Neural progenitor cell (in vitro differentiated cells): ENCODE results near the gene SIX3.

ENCODE experiments used
- EZH2 ChIP-seq: fragments of 200-600 bp; sonication (generic); IDR thresholded peaks from 2 replicates; pipeline ENCODE4 v1.6.1; 2017; ENCODE audit warnings: antibody characterized with exemption, mild to moderate bottlenecking, moderate library complexity
- EZH2phosphoT487 ChIP-seq: fragments of 200-600 bp; sonication (generic); IDR thresholded peaks from 2 replicates; pipeline ENCODE4 v1.6.1; 2017; ENCODE audit warnings: antibody characterized with exemption
- TF ChIP-seq, protein P1 (sequence below): fragments of 200-600 bp; sonication (generic); IDR thresholded peaks from 2 replicates; pipeline ENCODE4 v1.5.1; 2017; ENCODE audit warnings: antibody characterized with exemption, mild to moderate bottlenecking

DNA sequence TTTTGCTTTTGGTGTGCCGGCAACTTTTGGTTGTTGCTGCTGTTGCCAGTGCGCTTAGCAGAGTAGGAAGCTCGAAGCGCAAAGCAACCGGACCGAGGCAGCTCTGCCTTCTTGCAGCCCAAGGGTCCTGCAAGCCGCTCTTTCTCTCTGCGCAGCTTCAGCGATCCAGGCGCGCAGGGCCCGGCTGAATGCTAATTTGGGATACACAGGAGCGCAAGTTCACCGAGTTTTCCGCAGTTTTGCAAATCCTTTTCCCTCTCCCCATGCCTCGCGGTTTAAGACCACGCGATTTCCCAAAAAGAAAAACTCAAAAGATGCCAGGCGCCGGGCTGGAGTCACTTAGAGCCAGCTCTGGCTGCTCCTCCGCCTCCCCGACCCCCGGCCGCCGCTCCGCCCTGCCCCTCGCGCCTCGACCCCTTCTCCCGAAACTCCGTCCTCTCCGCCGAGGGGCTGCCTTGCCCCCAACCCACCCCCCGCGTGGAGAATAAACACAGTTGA, 13.5 kb upstream of the SIX3 start:
- TF ChIP-seq, protein P1, sequence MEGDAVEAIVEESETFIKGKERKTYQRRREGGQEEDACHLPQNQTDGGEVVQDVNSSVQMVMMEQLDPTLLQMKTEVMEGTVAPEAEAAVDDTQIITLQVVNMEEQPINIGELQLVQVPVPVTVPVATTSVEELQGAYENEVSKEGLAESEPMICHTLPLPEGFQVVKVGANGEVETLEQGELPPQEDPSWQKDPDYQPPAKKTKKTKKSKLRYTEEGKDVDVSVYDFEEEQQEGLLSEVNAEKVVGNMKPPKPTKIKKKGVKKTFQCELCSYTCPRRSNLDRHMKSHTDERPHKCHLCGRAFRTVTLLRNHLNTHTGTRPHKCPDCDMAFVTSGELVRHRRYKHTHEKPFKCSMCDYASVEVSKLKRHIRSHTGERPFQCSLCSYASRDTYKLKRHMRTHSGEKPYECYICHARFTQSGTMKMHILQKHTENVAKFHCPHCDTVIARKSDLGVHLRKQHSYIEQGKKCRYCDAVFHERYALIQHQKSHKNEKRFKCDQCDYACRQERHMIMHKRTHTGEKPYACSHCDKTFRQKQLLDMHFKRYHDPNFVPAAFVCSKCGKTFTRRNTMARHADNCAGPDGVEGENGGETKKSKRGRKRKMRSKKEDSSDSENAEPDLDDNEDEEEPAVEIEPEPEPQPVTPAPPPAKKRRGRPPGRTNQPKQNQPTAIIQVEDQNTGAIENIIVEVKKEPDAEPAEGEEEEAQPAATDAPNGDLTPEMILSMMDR, result no peak
- TF ChIP-seq EZH2phosphoT487 (no peak), EZH2 (no peak)
